ENCODE measurements around the gene MLPH. TPM values are rescaled to one million over a fixed set of nuclear protein-coding genes. Genes with fewer than 3 reads are reported as not detected.

The MLPH gene
- total and polyA plus RNA-seq, 2 of the 13 experiments (the other 11 are each of a cell fraction or from before 2014, with no cell fraction given), result 0.12 TPM; not detected in 1

DNA sequence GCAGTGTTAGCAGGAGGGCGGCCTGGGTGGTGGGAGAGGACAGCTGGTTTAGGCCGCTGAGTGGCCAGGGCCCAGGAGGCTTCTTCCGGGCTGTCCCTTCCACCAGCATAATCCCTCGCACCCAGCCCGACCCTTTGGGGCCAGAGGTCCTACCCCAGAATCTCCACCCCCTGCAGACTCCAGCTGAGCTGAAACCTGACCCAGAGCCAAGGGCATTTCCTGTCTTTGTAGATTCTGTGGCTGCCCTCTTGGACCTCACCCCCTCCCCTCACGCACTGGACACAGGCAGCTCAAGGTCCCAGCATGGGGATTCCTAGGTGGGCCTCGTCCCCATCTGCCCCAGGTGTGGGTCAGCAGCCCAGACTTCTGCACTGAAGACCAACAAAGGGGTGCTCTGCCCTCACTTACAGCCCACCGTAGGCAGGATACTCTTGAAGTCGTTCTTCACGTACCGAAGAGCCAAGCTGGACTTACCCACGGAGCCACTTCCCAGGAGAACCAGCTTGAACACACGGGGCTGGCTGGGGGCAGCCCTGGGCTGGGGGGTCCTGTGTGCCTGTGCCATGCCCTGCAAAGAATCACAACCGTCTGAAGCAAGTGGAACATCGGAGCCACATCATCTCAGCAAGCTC, 98.7 kb downstream of the MLPH start (continued):
- TF ChIP-seq SNAI1 (CRISPR knock-in tag; IDR thresholded peaks at IDR 0.05; ENCODE audit: borderline replicate concordance), result peak; percentile 72; the same call in 1 of the 2 replicates
- TF ChIP-seq, protein P1, sequence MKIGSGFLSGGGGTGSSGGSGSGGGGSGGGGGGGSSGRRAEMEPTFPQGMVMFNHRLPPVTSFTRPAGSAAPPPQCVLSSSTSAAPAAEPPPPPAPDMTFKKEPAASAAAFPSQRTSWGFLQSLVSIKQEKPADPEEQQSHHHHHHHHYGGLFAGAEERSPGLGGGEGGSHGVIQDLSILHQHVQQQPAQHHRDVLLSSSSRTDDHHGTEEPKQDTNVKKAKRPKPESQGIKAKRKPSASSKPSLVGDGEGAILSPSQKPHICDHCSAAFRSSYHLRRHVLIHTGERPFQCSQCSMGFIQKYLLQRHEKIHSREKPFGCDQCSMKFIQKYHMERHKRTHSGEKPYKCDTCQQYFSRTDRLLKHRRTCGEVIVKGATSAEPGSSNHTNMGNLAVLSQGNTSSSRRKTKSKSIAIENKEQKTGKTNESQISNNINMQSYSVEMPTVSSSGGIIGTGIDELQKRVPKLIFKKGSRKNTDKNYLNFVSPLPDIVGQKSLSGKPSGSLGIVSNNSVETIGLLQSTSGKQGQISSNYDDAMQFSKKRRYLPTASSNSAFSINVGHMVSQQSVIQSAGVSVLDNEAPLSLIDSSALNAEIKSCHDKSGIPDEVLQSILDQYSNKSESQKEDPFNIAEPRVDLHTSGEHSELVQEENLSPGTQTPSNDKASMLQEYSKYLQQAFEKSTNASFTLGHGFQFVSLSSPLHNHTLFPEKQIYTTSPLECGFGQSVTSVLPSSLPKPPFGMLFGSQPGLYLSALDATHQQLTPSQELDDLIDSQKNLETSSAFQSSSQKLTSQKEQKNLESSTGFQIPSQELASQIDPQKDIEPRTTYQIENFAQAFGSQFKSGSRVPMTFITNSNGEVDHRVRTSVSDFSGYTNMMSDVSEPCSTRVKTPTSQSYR (CRISPR knock-in tag; IDR thresholded peaks at IDR 0.05; ENCODE audit: borderline replicate concordance), result peak; percentile 84
- peak; percentile 75 for TF ChIP-seq KAT8 (CRISPR knock-in tag; IDR thresholded peaks at IDR 0.05)
- 0 out of 2 replicates have a peak, but pooled peaks have one; percentile 89 for TF ChIP-seq ZNF136 (CRISPR knock-in tag; IDR thresholded peaks at IDR 0.05; ENCODE audit: low read depth)
- no peak for TF ChIP-seq KAT2B (IDR thresholded peaks at IDR 0.05; ENCODE audit: borderline replicate concordance, low read depth, low read length)
- no peak for TF ChIP-seq RAD51 (IDR thresholded peaks at IDR 0.05; ENCODE audit: borderline replicate concordance)
- TF ChIP-seq ZNF713 (CRISPR knock-in tag; IDR thresholded peaks at IDR 0.05), result 0 out of 2 replicates have a peak, but pooled peaks have one; percentile 73
- TF ChIP-seq ZSCAN30 (CRISPR knock-in tag; IDR thresholded peaks at IDR 0.05), result no peak
- TF ChIP-seq SALL2 (CRISPR knock-in tag; IDR thresholded peaks at IDR 0.05), result peak; percentile 74; the same call in 1 of the 2 replicates
- no peak for TF ChIP-seq ZNF678 (CRISPR knock-in tag; IDR thresholded peaks at IDR 0.05)
- peak; percentile 88; the same call in 1 of the 2 replicates for TF ChIP-seq RFXAP (CRISPR knock-in tag; IDR thresholded peaks at IDR 0.05; ENCODE audit: borderline replicate concordance)
- no peak for TF ChIP-seq NFE2L2 (IDR thresholded peaks at IDR 0.05; ENCODE audit: low read length)
- TF ChIP-seq ZNF121 (CRISPR knock-in tag; IDR thresholded peaks at IDR 0.05), result peak; percentile 75; the same call in 1 of the 2 replicates
- peak; percentile 89 for TF ChIP-seq SMAD3 (CRISPR knock-in tag; IDR thresholded peaks at IDR 0.05)
- TF ChIP-seq NR2F6 (IDR thresholded peaks at IDR 0.05), result peak; percentile 96
- TF ChIP-seq NR2F6 (CRISPR knock-in tag; IDR thresholded peaks at IDR 0.05), result peak; percentile 99
- no peak for TF ChIP-seq ZNF329 (CRISPR knock-in tag; IDR thresholded peaks at IDR 0.05; ENCODE audit: low read depth)
- 0 out of 2 replicates have a peak, but pooled peaks have one; percentile 65 for TF ChIP-seq EED (CRISPR knock-in tag; IDR thresholded peaks at IDR 0.05)
- TF ChIP-seq ZNF484 (CRISPR knock-in tag; IDR thresholded peaks at IDR 0.05; ENCODE audit: borderline replicate concordance, low read depth), result no peak
- TF ChIP-seq, protein P2, sequence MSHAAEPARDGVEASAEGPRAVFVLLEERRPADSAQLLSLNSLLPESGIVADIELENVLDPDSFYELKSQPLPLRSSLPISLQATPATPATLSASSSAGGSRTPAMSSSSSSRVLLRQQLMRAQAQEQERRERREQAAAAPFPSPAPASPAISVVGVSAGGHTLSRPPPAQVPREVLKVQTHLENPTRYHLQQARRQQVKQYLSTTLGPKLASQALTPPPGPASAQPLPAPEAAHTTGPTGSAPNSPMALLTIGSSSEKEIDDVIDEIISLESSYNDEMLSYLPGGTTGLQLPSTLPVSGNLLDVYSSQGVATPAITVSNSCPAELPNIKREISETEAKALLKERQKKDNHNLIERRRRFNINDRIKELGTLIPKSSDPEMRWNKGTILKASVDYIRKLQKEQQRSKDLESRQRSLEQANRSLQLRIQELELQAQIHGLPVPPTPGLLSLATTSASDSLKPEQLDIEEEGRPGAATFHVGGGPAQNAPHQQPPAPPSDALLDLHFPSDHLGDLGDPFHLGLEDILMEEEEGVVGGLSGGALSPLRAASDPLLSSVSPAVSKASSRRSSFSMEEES (CRISPR knock-in tag; IDR thresholded peaks at IDR 0.05), result peak; percentile 84
- peak; percentile 65; the same call in 1 of the 2 replicates for TF ChIP-seq TOE1 (CRISPR knock-in tag; IDR thresholded peaks at IDR 0.05)
- TF ChIP-seq, protein P3, sequence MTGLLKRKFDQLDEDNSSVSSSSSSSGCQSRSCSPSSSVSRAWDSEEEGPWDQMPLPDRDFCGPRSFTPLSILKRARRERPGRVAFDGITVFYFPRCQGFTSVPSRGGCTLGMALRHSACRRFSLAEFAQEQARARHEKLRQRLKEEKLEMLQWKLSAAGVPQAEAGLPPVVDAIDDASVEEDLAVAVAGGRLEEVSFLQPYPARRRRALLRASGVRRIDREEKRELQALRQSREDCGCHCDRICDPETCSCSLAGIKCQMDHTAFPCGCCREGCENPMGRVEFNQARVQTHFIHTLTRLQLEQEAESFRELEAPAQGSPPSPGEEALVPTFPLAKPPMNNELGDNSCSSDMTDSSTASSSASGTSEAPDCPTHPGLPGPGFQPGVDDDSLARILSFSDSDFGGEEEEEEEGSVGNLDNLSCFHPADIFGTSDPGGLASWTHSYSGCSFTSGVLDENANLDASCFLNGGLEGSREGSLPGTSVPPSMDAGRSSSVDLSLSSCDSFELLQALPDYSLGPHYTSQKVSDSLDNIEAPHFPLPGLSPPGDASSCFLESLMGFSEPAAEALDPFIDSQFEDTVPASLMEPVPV (CRISPR knock-in tag; IDR thresholded peaks at IDR 0.05), result no peak; the same call in 1 of the 2 replicates
- no peak for TF ChIP-seq RELA (CRISPR knock-in tag; IDR thresholded peaks at IDR 0.05)
- no peak for TF ChIP-seq PCBP1 (IDR thresholded peaks at IDR 0.05; ENCODE audit: borderline replicate concordance, low read depth, low read length)
- TF ChIP-seq ZNF33B (CRISPR knock-in tag; IDR thresholded peaks at IDR 0.05), result 0 out of 2 replicates have a peak, but pooled peaks have one; percentile 80
- 0 out of 2 replicates have a peak, but pooled peaks have one; percentile 71 for TF ChIP-seq ZNF572 (CRISPR knock-in tag; IDR thresholded peaks at IDR 0.05)
- TF ChIP-seq ZNF614 (CRISPR knock-in tag; IDR thresholded peaks at IDR 0.05; ENCODE audit: borderline replicate concordance), result peak; percentile 93; the same call in 1 of the 2 replicates
